GM19239 (cell line): ENCODE data around the gene CCDC60.

Experiments
- DNase-seq: peaks from one replicate; pipeline ENCODE4 v3.0.0; 2011; ENCODE audit warnings: low spot score; ENCODE audit not compliant: insufficient read length
- FAIRE-seq: peaks from 2 replicates; lab custom pipeline; 2011; peaks lifted over from hg19 to GRCh38; lab: Jason Lieb, UNC

The CCDC60 gene

GRCh38 chr12:119491814-119492213 lies 157.3 kb downstream of the CCDC60 start:
- DNase-seq: no peak
- no peak for FAIRE-seq

GRCh38 chr12:119500209-119500608 lies 165.7 kb downstream of the CCDC60 start:
- FAIRE-seq (no peak), DNase-seq (no peak)

- DNase-seq (no peak), FAIRE-seq (no peak)
These were observed 166.5 kb downstream of the CCDC60 start for GRCh38 chr12:119501052-119501451.

- no peak for DNase-seq
- FAIRE-seq: no peak
These were observed 170.5 kb downstream of the CCDC60 start for GRCh38 chr12:119505001-119505400.

- FAIRE-seq (no peak), DNase-seq (no peak)
These were observed 178.4 kb downstream of the CCDC60 start for GRCh38 chr12:119512772-119513497.

- FAIRE-seq (no peak), DNase-seq (no peak)
These were observed 193.7 kb downstream of the CCDC60 start for GRCh38 chr12:119528241-119528640.

- FAIRE-seq: no peak
These were observed 205.9 kb downstream of the CCDC60 start for GRCh38 chr12:119540476-119540875.

GRCh38 chr12:119544765-119545625 lies 210.5 kb downstream of the CCDC60 start:
- FAIRE-seq: peak; percentile 84
- DNase-seq: peak; percentile 57

More at GRCh38 chr12:119540476-119540875, 205.9 kb downstream of the CCDC60 start:
- no peak for DNase-seq

- FAIRE-seq (no peak), DNase-seq (no peak)
These were observed 211.8 kb downstream of the CCDC60 start for GRCh38 chr12:119546340-119546739.

GRCh38 chr12:119547001-119547400 lies 212.5 kb downstream of the CCDC60 start:
- no peak for DNase-seq
- no peak for FAIRE-seq

- FAIRE-seq (no peak), DNase-seq (no peak)
These were observed 222.3 kb downstream of the CCDC60 start for GRCh38 chr12:119556854-119557253.

GRCh38 chr12:119565404-119565803 lies 230.9 kb downstream of the CCDC60 start:
- FAIRE-seq (no peak), DNase-seq (no peak)

GRCh38 chr12:119570771-119571170 lies 236.2 kb downstream of the CCDC60 start:
- DNase-seq (no peak), FAIRE-seq (no peak)

- FAIRE-seq (no peak), DNase-seq (no peak)
These were observed 238.6 kb downstream of the CCDC60 start for GRCh38 chr12:119573086-119573485.

- DNase-seq (no peak), FAIRE-seq (no peak)
These were observed 239.7 kb downstream of the CCDC60 start for GRCh38 chr12:119574255-119574654.

GRCh38 chr12:119576118-119576810 lies 241.7 kb downstream of the CCDC60 start:
- FAIRE-seq: no peak
- no peak for DNase-seq

- no peak for DNase-seq
- no peak for FAIRE-seq
These were observed 242.4 kb downstream of the CCDC60 start for GRCh38 chr12:119576915-119577314.

GRCh38 chr12:119578112-119578511 lies 243.6 kb downstream of the CCDC60 start:
- no peak for DNase-seq

GRCh38 chr12:119589097-119589496 lies 254.6 kb downstream of the CCDC60 start:
- DNase-seq (no peak), FAIRE-seq (no peak)

More at GRCh38 chr12:119578112-119578511, 243.6 kb downstream of the CCDC60 start:
- no peak for FAIRE-seq

GRCh38 chr12:119589634-119590033 lies 255.1 kb downstream of the CCDC60 start:
- FAIRE-seq (no peak), DNase-seq (no peak)
